HG03354 (cell line): ENCODE data around the gene ALDH2.
"Not testable (repeated sequence)": the region's sequence is repeated elsewhere in the genome, so short reads cannot be mapped to it uniquely, and the experiment has no call there.

ENCODE experiments used
- ATAC-seq: cut with Tn5 transposase; IDR thresholded peaks from one replicate; pipeline ENCODE4 v1.9.1; 2021; ENCODE audit warnings: mild to moderate bottlenecking; ENCODE audit not compliant: unreplicated experiment, poor library complexity, severe bottlenecking

The ALDH2 gene

GRCh38 chr12:111757361-111758119, 9.2 kb upstream of the ALDH2 start:
- ATAC-seq = peak; percentile 48

- no peak for ATAC-seq
Measured at GRCh38 chr12:111758120-111758561, 8.6 kb upstream of the ALDH2 start.

DNA sequence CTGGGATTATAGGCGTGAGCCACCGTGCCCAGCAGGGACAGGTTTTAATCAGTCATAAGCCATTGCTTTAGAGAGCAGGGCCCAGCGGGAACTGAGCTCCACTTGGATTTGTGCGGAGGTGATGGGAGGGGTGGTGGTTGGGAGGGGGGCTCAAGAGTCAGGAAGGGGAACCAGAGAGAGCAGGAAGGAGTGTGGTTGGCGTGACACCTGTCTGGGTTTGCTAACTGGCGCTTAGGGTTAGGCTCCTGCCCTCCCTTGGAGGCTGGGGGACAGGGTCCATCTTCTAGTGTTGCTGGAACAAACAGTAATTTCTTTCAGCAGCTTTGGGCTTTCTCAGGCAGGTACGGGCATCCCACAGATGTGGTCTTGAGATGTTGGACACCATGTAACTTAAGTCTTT, 7.5 kb upstream of the ALDH2 start:
- ATAC-seq = no peak

DNA sequence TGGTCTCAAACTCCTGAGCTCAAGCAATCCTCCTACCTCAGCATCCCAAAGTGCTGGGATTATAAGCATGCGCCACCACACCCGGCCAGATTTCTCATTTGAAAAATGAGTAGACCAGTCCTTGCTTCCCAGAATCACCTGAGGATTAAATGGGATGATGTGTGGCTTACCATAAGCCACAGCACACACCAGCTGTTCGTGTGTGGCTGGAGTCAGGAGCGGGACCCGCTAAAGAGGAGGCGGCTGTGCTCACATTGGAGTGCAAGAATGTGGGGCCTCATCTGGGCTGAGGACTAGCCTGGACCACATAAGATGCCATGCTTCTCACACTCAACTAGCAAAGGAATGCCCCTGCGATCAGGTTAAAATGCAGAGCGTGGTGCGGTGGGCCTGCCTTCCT, 6.7 kb upstream of the ALDH2 start:
- no peak for ATAC-seq

GRCh38 chr12:111761099-111761498, 5.6 kb upstream of the ALDH2 start:
- peak; percentile 38 for ATAC-seq

DNA sequence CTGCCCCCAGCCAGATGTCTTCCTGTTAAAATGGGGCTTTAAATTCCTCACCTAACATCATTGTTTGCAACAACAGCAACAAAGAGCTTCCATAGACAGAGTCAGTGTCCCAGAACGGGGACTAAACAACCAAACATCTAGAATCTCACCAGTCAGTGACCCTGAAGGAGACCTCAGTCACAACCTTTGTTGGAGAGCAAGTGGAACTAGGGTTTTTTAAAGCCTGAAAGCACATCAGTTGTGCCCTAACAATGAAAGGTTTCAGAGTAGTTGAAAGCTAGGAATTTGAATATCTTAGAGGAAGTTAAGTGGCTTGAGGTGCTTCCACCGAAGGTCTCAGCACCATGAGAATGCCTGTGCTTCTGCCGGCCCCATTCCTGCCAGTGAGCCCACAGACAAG, 5.0 kb upstream of the ALDH2 start:
- ATAC-seq = no peak

GRCh38 chr12:111763552-111763951, 3.2 kb upstream of the ALDH2 start:
- ATAC-seq = not testable (repeated sequence)

- no peak for ATAC-seq
Measured at GRCh38 chr12:111764120-111764821, 2.5 kb upstream of the ALDH2 start.

DNA sequence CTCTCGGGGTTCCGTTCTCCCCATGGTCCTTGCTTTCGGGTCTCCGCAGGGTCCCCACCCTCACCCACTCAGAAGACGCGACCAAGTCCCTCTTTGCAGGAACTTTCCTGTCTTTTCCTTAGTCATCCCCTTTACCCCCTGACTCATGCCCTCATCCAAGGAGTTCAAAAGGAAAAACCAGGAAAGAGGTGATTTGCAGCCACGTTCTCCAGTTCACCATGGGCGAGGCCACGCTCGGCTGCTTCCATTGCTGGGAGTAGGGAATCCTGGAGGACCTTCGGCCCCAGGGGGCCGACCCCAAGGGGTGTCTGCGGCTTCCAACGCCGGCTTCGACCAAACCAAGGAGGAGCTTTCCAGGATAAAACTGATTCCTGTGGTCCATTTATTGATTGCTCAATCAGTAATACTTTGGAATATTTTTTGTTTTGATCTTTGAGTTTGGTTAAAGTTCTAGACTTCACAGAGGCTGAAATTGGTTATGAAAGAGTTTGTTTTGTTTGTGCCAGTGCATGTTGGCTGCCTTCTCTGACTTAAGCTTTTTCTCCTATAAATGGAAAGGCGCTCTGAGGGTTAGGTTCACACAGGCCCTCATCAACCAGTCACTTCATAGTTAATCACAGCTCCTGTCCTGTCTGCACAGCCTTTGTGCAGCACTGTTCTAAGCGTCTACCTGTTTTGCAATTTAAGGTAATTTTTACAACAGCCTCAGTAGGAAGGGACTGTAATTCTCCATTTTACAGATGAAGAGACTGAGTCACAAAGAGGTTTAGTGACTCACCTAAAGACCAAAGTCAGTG, 827 bp downstream of the ALDH2 start:
- ATAC-seq = no peak

DNA sequence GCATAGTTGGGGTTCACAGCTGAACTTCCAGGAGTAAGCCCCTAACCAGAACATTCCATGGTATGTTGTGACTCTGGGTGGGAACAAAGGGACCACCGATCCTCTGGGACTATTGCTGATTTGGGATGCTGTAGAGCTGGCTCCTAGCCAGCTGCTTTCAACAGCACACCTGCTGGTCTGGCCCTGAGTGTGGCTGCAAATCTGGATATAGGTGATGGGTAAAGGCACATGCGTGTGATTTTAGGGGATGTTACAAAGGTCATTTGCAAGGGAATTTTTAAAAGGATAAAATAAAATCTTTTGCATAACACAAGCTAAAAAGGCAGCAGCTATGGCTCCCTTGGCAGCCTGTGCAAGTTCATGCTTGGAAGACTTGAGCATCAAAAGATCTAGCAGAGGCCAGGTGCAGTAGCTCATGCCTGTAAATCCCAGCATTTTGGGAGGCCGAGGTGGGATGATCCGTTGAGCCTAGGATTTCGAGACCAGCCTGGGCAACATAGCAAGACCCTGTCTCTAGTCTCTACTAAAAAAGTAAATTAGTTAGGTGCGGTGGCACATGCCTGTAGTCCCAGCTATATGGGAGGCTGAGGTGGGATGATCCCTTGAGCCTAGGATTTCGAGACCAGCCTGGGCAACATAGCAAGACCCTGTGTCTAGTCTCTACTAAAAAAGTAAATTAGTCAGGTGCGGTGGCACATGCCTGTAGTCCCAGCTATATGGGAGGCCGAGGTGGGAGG, 1.6 kb downstream of the ALDH2 start:
- no peak for ATAC-seq

DNA sequence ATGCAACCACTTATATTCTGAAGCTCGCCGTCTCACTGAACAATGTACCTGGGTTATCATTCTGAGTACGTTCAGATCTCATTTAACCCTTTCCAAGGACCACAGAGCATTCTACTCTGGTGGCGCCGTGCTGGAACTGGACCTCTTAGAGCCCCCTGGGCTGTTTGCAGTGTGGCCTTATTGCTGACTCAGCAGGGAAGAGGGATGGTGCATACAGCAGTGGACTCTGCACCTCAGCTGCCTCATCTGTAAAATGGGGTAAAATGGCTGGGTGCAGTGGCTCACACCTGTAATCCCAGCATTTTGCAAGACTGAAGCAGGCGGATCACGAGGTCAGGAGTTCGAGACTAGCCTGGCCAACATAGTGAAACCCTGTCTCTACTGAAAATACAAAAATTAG, 2.9 kb downstream of the ALDH2 start:
- ATAC-seq = no peak

DNA sequence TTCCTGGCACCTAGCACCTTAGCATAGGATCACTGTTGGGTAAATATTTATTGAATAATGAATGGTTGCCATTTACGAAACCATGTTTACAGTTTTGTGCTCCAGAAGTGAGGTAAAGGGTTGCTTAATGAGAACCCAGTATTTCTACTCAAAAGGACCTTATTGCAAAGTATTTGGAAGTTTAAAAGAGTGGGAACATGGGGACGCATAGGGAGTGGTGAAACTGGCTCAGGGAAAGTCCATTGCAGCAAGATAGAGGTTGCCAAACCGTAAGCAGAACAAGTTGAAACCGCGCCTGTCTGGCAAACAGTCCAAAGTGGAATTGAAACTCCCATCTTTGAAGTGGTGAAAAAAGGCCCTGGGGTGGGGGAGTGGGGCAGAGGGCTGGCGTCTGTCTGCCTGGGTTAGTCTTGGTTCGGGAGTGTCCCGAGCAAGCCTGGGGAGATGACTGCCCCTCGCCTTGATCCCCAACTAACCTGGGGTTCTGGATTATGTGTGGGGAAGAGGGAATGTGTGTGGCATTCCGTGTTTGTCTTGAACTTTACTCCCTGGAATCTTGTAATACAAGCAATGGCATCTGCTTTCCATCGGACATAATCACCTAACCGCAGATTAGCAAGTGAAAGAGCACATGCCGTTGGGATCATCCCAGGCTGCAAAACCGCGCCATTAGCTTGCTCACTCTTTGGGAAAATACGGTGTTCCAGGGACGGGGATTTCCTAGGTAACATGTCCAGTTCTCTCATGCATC, 7.2 kb downstream of the ALDH2 start:
- no peak for ATAC-seq

GRCh38 chr12:111775205-111776193, 8.8 kb downstream of the ALDH2 start:
- ATAC-seq = peak; percentile 71

GRCh38 chr12:111776836-111777344, 10.2 kb downstream of the ALDH2 start:
- ATAC-seq = no peak

DNA sequence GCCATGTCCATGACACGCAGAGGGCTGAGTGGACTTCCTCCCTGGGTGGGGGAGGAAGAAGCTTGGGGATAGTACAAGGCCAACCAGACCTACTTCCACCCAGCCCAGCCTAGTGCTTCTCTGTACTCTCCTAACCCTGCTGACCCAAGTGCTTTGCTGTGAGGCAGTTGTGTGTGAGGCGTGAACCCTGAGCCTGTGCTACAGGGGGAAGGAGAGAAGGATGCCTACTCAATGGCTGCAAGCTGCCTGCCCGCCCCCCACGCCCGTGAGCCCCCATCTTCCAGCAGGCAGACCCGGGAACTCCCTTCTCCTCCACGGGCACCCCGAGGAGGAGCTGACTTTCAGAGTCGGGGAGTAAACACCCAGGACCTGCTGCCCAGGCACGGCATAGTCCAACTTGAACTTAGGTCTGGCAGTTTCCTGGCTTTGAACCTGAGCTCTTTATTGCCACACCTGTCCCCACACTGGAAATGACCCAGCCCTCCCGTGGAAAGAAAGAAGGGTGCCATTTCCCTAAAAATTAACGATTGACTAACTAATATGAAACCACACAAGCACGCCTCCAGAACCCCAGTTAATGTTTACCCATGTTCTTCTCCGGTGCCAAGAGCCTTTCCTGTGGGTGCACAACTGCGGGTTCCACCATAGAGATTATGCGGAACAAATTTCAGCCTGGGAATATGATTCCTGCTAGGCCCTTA, 10.8 kb downstream of the ALDH2 start:
- ATAC-seq = no peak

- no peak for ATAC-seq
Measured at GRCh38 chr12:111780166-111780565, 13.4 kb downstream of the ALDH2 start.

- ATAC-seq = no peak
Measured at GRCh38 chr12:111780615-111781014, 13.9 kb downstream of the ALDH2 start.
